IMR-90 (cell line): Measurements from ENCODE around the gene IFIT3. TPM values are rescaled to one million over a fixed set of nuclear protein-coding genes. Genes with fewer than 3 reads are reported as not detected.

ENCODE experiments used
- ATAC-seq: fragments of 200-7000 bp; cut with Tn5 transposase; 2 replicates; pipeline ENCODE4 v1.9.1; 2020; ENCODE audit warnings: low read depth, mild to moderate bottlenecking, moderate library complexity
- BruUV-seq: library from RNA; stranded (reverse); fragments of 400-500 nt; replicated peaks from 2 replicates; lab custom pipeline; 2021; lab: Mats Ljungman, UMichigan
- CTCF ChIA-PET: fragments of 300-600 bp; formaldehyde crosslinking; extraction: SDS; loops from one replicate; lab custom pipeline; 2021; ENCODE audit warnings: antibody characterized with exemption; lab: Yijun Ruan, JAX
- POLR2A ChIA-PET: fragments of 300-600 bp; sonication (Branson Sonifier 250); formaldehyde crosslinking; loops from one replicate; lab custom pipeline; 2022; ENCODE audit warnings: antibody characterized with exemption; ENCODE audit not compliant: unreplicated experiment; lab: Charles Lee
- DNase-seq: peaks from one replicate; pipeline ENCODE4 v3.0.0; 2013
- H2AFZ ChIP-seq: replicated peaks from 2 replicates; pipeline ENCODE3; 2013; ENCODE audit warnings: low read length, mild to moderate bottlenecking; ENCODE audit not compliant: poor library complexity
- H2AK5ac ChIP-seq: 2 replicates; pipeline ENCODE4 v1.6.1; 2013; ENCODE audit warnings: low read depth, low read length, inconsistent platforms
- H2AK9ac ChIP-seq: replicated peaks from 2 replicates; pipeline ENCODE3; 2013; ENCODE audit warnings: mild to moderate bottlenecking, low read depth, low read length, moderate library complexity; ENCODE audit not compliant: poor library complexity
- H2BK120ac ChIP-seq: 2 replicates; pipeline ENCODE4 v1.6.1; 2013; ENCODE audit warnings: low read depth, low read length, inconsistent platforms
- H2BK15ac ChIP-seq: 3 replicates; pipeline ENCODE4 v1.6.1; 2013; ENCODE audit warnings: low read depth, low read length, inconsistent platforms
- H2BK20ac ChIP-seq: 2 replicates; pipeline ENCODE4 v1.6.1; 2013; ENCODE audit warnings: low read depth, mild to moderate bottlenecking, inconsistent platforms, low read length, moderate library complexity
- H2BK5ac ChIP-seq: 2 replicates; pipeline ENCODE4 v1.6.1; 2013; ENCODE audit warnings: mild to moderate bottlenecking, low read depth, low read length, inconsistent platforms; ENCODE audit not compliant: poor library complexity, severe bottlenecking
- H3K14ac ChIP-seq: replicated peaks from 2 replicates; pipeline ENCODE4 v1.6.1; 2013; ENCODE audit warnings: low read depth, low read length, inconsistent platforms
- H3K18ac ChIP-seq: 2 replicates; pipeline ENCODE4 v1.6.1; 2013; ENCODE audit warnings: low read depth, low read length, control low read depth
- H3K23ac ChIP-seq: 2 replicates; pipeline ENCODE4 v1.6.1; 2013; ENCODE audit warnings: low read depth, low read length, inconsistent platforms
- H3K27ac ChIP-seq: 2 replicates; pipeline ENCODE4 v1.5.1; 2013; ENCODE audit warnings: mild to moderate bottlenecking, control low read depth, low read length; ENCODE audit not compliant: insufficient read depth
- H3K27me3 ChIP-seq: 2 replicates; pipeline ENCODE4 v1.6.1; 2013; ENCODE audit warnings: low read length; ENCODE audit not compliant: control insufficient read depth, insufficient read depth
- H3K36me3 ChIP-seq: 2 replicates; pipeline ENCODE4 v1.6.1; 2013; ENCODE audit warnings: low read length, mixed read lengths; ENCODE audit not compliant: control insufficient read depth, insufficient read depth
- H3K4ac ChIP-seq: 2 replicates; pipeline ENCODE4 v1.6.1; 2013; ENCODE audit warnings: low read depth, low read length, inconsistent platforms
- H3K4me1 ChIP-seq: 2 replicates; pipeline ENCODE4 v1.6.1; 2013; ENCODE audit warnings: low read length, mixed read lengths; ENCODE audit not compliant: control insufficient read depth, insufficient read depth
- H3K4me2 ChIP-seq: 2 replicates; pipeline ENCODE4 v1.6.1; 2013; ENCODE audit warnings: low read depth, mild to moderate bottlenecking, control low read depth, low read length, moderate library complexity
- H3K4me3 ChIP-seq: 2 replicates; pipeline ENCODE4 v1.5.1; 2013; ENCODE audit warnings: low read depth, mild to moderate bottlenecking, control low read depth, low read length, moderate library complexity; ENCODE audit not compliant: insufficient read depth
- H3K56ac ChIP-seq: 2 replicates; pipeline ENCODE4 v1.6.1; 2013; ENCODE audit warnings: low read length, inconsistent platforms; ENCODE audit not compliant: insufficient read depth; ENCODE audit errors: extremely low read depth
- H3K79me1 ChIP-seq, 2 experiments: 2 replicates each; pipeline ENCODE4 v1.6.1; 2013; ENCODE audit warnings: low read length in 2 of 2, inconsistent platforms in 1 of 2, low read depth in 1 of 2
- H3K9ac ChIP-seq: 2 replicates; pipeline ENCODE4 v1.6.1; 2013; ENCODE audit warnings: low read depth, low read length, control low read depth
- H3K9me1 ChIP-seq: 2 replicates; pipeline ENCODE4 v1.6.1; 2013; ENCODE audit warnings: low read length, inconsistent platforms; ENCODE audit not compliant: insufficient read depth
- H3K9me3 ChIP-seq: 2 replicates; pipeline ENCODE4 v1.6.1; 2013; ENCODE audit warnings: low read length; ENCODE audit not compliant: control insufficient read depth, insufficient read depth
- H4K20me1 ChIP-seq: 2 replicates; pipeline ENCODE4 v1.6.1; 2013; ENCODE audit warnings: low read length, inconsistent platforms; ENCODE audit not compliant: insufficient read depth
- H4K5ac ChIP-seq: 2 replicates; pipeline ENCODE4 v1.6.1; 2013; ENCODE audit warnings: mild to moderate bottlenecking, low read depth, low read length, control low read depth
- H4K8ac ChIP-seq, 2 experiments: 2 replicates each; pipeline ENCODE4 v1.6.1; 2013; ENCODE audit warnings: low read depth in 2 of 2, low read length in 2 of 2, control low read depth in 1 of 2, inconsistent platforms in 1 of 2
- H4K91ac ChIP-seq: 2 replicates; pipeline ENCODE4 v1.6.1; 2013; ENCODE audit warnings: low read depth, low read length, inconsistent platforms; ENCODE audit not compliant: insufficient read depth
- BHLHE40 ChIP-seq: fragments of 150-350 bp; IDR thresholded peaks from 2 replicates; pipeline ENCODE4 v1.6.1; 2016; ENCODE audit warnings: mild to moderate bottlenecking, low read depth, low read length
- CEBPB ChIP-seq: IDR thresholded peaks from 2 replicates; pipeline ENCODE4 v1.6.1; 2012; ENCODE audit warnings: low read depth, low read length, improper control_type of control experiment
- CHD1 ChIP-seq: IDR thresholded peaks from 2 replicates; pipeline ENCODE4 v1.6.1; 2012; ENCODE audit warnings: low read depth, low read length, improper control_type of control experiment
- CTCF ChIP-seq: conservative IDR thresholded peaks from 2 replicates; pipeline ENCODE4 v1.5.1; 2012; ENCODE audit warnings: mild to moderate bottlenecking, low read depth, low read length, improper control_type of control experiment
- ELK1 ChIP-seq: fragments of 150-350 bp; IDR thresholded peaks from 2 replicates; pipeline ENCODE4 v1.6.1; 2016; ENCODE audit warnings: low read depth, mild to moderate bottlenecking, low read length, moderate library complexity, borderline replicate concordance
- FOS ChIP-seq: fragments of 150-350 bp; IDR thresholded peaks from 2 replicates; pipeline ENCODE4 v1.6.1; 2016; ENCODE audit warnings: low read depth, low read length
- MAFK ChIP-seq: IDR thresholded peaks from 2 replicates; pipeline ENCODE4 v1.6.1; 2012; ENCODE audit warnings: low read depth, low read length, improper control_type of control experiment
- MAZ ChIP-seq: IDR thresholded peaks from 2 replicates; pipeline ENCODE4 v1.6.1; 2012; ENCODE audit warnings: low read depth, mild to moderate bottlenecking, low read length, improper control_type of control experiment, moderate library complexity, borderline replicate concordance
- MXI1 ChIP-seq: IDR thresholded peaks from 2 replicates; pipeline ENCODE4 v1.6.1; 2012; ENCODE audit warnings: low read depth, mild to moderate bottlenecking, low read length, moderate library complexity, borderline replicate concordance
- NFE2L2 ChIP-seq: fragments of 150-350 bp; IDR thresholded peaks from 2 replicates; pipeline ENCODE4 v1.6.1; 2016; ENCODE audit warnings: low read depth, mild to moderate bottlenecking, low read length
- POLR2A ChIP-seq: IDR thresholded peaks from 2 replicates; pipeline ENCODE4 v1.6.1; 2012; ENCODE audit warnings: mild to moderate bottlenecking, low read depth, low read length
- RAD21 ChIP-seq: IDR thresholded peaks from 2 replicates; pipeline ENCODE4 v1.6.1; 2012; ENCODE audit warnings: low read length, improper control_type of control experiment
- RCOR1 ChIP-seq: IDR thresholded peaks from 2 replicates; pipeline ENCODE4 v1.6.1; 2012; ENCODE audit warnings: mild to moderate bottlenecking, low read length, improper control_type of control experiment; ENCODE audit not compliant: insufficient replicate concordance
- RFX5 ChIP-seq: IDR thresholded peaks from 2 replicates; pipeline ENCODE4 v1.8.0; 2012; ENCODE audit warnings: low read depth, mild to moderate bottlenecking, low read length, moderate library complexity
- SMC3 ChIP-seq: fragments of 150-350 bp; IDR thresholded peaks from 2 replicates; pipeline ENCODE4 v1.6.1; 2016; ENCODE audit warnings: low read depth, mild to moderate bottlenecking, antibody characterized with exemption, low read length, moderate library complexity
- USF2 ChIP-seq: fragments of 150-350 bp; IDR thresholded peaks from 2 replicates; pipeline ENCODE4 v1.6.1; 2017; ENCODE audit warnings: mild to moderate bottlenecking, antibody characterized with exemption, low read length, low read depth
- WGBS, 2 experiments: methylation state at CpG; one replicate each; pipeline versions ENCODE4 v1.1.5 to v1.1.7; 2013; ENCODE audit warnings: missing lambda C conversion rate in 2 of 2; ENCODE audit not compliant: insufficient read length in 1 of 2; ENCODE audit errors: extremely low coverage in 2 of 2; 5-methylcytosine and 5-hydroxymethylcytosine counted together
- dilution Hi-C: fragments of 300-500 bp; cut with HindIII; formaldehyde crosslinking; loops from one replicate; pipeline ENCODE4 v1.14.3; 2018; ENCODE audit warnings: low sequenced_read_pairs; ENCODE audit not compliant: unreplicated experiment
- in situ Hi-C: fragments of 300-500 bp; cut with MboI; formaldehyde crosslinking; loops from 3 replicates; pipeline ENCODE4 v1.14.3; 2019; ENCODE audit warnings: low sequenced_read_pairs, inconsistent platforms, mixed read lengths
- intact Hi-C: fragments of 100-400 bp; cut with micrococcal nuclease; formaldehyde crosslinking; loops from 2 replicates; pipeline ENCODE4 v1.10.0; 2022
- polyA plus RNA-seq, 3 experiments: library from polyadenylated mRNA; depleted of rRNA; stranded (reverse); fragments of >200 nt; gene quantifications; 2 replicates each; pipeline ENCODE4 v1.2.3, GENCODE V29; 2012; ENCODE audit warnings: low replicate concordance in 1 of 3
- total RNA-seq: library from RNA; depleted of rRNA; stranded (reverse); fragments of >200 nt; gene quantifications from 2 replicates; pipeline ENCODE4 v1.2.3, GENCODE V29; 2012

The IFIT3 gene
- total and polyA plus RNA-seq, 2 of the 4 experiments (the other 2 are of a cell fraction): 3.5 to 7.3 TPM

- Histone ChIP-seq H3K23ac (peak overlapping the region; percentile 83), H2BK120ac (peak overlapping the region; percentile 97), H3K14ac (peak overlapping the region; percentile 94), H3K36me3 (no peaks in the 10 kb centered on the region), H2AK9ac (peak overlapping the region; percentile 93), H3K27ac (peak overlapping the region; percentile 54), H3K4me1 (peaks cover 19% of the 10 kb centered on the region), H4K91ac (peak overlapping the region; percentile 96), H3K27me3 (no peaks in the 10 kb centered on the region), H2BK15ac (peak overlapping the region; percentile 96; the same call in 2 of the 3 replicates), H3K4me3 (no peak overlapping the region), H2BK20ac (peak overlapping the region; percentile 97), H3K18ac (peak overlapping the region; percentile 80), H3K9me3 (no peaks in the 10 kb centered on the region), H3K4me2 (peak overlapping the region; percentile 2; the same call in 1 of the 2 replicates), H4K8ac (peak overlapping the region; percentile 61 to 81; a peak in 3 of 4 replicates), H2AFZ (peak overlapping the region; percentile 76), H2BK5ac (peak overlapping the region; percentile 98), H3K9ac (no peak overlapping the region; the same call in 1 of the 2 replicates), H2AK5ac (peak overlapping the region; percentile 90), H3K9me1 (peaks cover 8% of the 10 kb centered on the region), H4K20me1 (no peaks in the 10 kb centered on the region), H3K79me1 (no peaks in the 10 kb centered on the region), H3K56ac (peak overlapping the region; percentile 30; the same call in 1 of the 2 replicates), H3K4ac (peak overlapping the region; percentile 96), H4K5ac (peak overlapping the region; percentile 84)
- in situ Hi-C loops (no loop called here), dilution Hi-C loops (no loop called here), intact Hi-C loops (loop anchor here (1.0 to 5.0 kb wide), 2 partner anchors 25 to 71 kb away; no protein-coding TSS in a partner anchor)
- BruUV-seq: no TSS peak
- TF ChIP-seq POLR2A (no peak), RFX5 (no peak), RAD21 (no peak), SMC3 (no peak), ELK1 (no peak), CTCF (no peak), CHD1 (no peak), CEBPB (no peak), BHLHE40 (no peak), MAFK (no peak), MXI1 (no peak), RCOR1 (no peak), NFE2L2 (no peak), USF2 (no peak), MAZ (no peak), FOS (no peak)
- DNase-seq: no peak
- no peak for ATAC-seq
- no CpG with 5 or more reads among the region's 4 CpGs for WGBS, 2 experiments
- ChIA-PET POLR2A (interaction anchor here (0.6 to 0.7 kb wide), 3 partner anchors 34 to 935 kb away, joined by 3 to 14 read pairs (median 5); no protein-coding TSS in a partner anchor), CTCF (interaction anchor here (1.2 to 1.6 kb wide), 2 partner anchors 17 to 49 kb away, joined by 3 to 4 read pairs; no protein-coding TSS in a partner anchor)
Measured at GRCh38 chr10:89352802-89353201, 25.0 kb downstream of the IFIT3 start.
